Measurements from ENCODE around the gene CWH43.

- no peak for TF ChIP-seq CTCF (conservative IDR thresholded peaks at IDR 0.05; ENCODE audit: low read depth, low read length)
- no peak for TF ChIP-seq EZH2 (IDR thresholded peaks at IDR 0.05; ENCODE audit: low read length, unreplicated experiment)
- TF ChIP-seq EZH2phosphoT487 (IDR thresholded peaks at IDR 0.05; ENCODE audit: borderline replicate concordance, low read length), result no peak
Measured at GRCh38 chr4:48968814-48969213, 17.3 kb upstream of the CWH43 start.

Data from PC-3 (cell line).